ENCODE results near the gene PNPT1.

The PNPT1 gene

GRCh38 chr2:55668956-55669355, 24.7 kb downstream of the PNPT1 start (continued):
- no peak for TF ChIP-seq ZNF704 (tag by site-specific recombination; IDR thresholded peaks at IDR 0.05)
- TF ChIP-seq IKZF3 (tag by site-specific recombination; IDR thresholded peaks at IDR 0.05), result no peak
- TF ChIP-seq GLIS2 (tag by site-specific recombination; IDR thresholded peaks at IDR 0.05), result no peak

GRCh38 chr2:55653255-55653654, 40.4 kb downstream of the PNPT1 start:
- no peak overlapping the region for H3K27ac ChIP-seq (ENCODE audit: extremely low read depth, low read depth, low read length)
- H3K4me3 ChIP-seq (ENCODE audit: low read depth, low read length), result no peak overlapping the region
- no peak for TF ChIP-seq PRDM1 (tag by site-specific recombination; IDR thresholded peaks at IDR 0.05)
- peak; percentile 42; the same call in 1 of the 2 replicates for TF ChIP-seq ATF2 (tag by site-specific recombination; IDR thresholded peaks at IDR 0.05; ENCODE audit: low read depth)
- TF ChIP-seq ZNF501 (tag by site-specific recombination; IDR thresholded peaks at IDR 0.05), result no peak
- ChIA-PET POLR2A (no interaction called here), CTCF (no interaction called here)
- no peaks in the 10 kb centered on the region for H3K4me1 ChIP-seq (ENCODE audit: control insufficient read depth, insufficient read depth, low read length)
- peaks cover 27 to 43% of the 10 kb centered on the region in 2 experiments for H3K36me3 ChIP-seq (ENCODE audit: control insufficient read depth in 2 of 2, insufficient read depth in 1 of 2, low read length in 2 of 2)
- H3K9me3 ChIP-seq (ENCODE audit: control insufficient read depth, insufficient read depth, low read depth, low read length), result no peaks in the 10 kb centered on the region

GRCh38 chr2:55649211-55649610, 44.4 kb downstream of the PNPT1 start:
- TF ChIP-seq KLF9 (tag by site-specific recombination; IDR thresholded peaks at IDR 0.05; ENCODE audit: low read depth), result no peak
- TF ChIP-seq CTCF (tag by site-specific recombination; IDR thresholded peaks at IDR 0.05), result no peak
- TF ChIP-seq ZNF777 (tag by site-specific recombination; IDR thresholded peaks at IDR 0.05; ENCODE audit: borderline replicate concordance), result no peak
- TF ChIP-seq ZNF501 (tag by site-specific recombination; IDR thresholded peaks at IDR 0.05), result no peak
- TF ChIP-seq GLI2 (tag by site-specific recombination; IDR thresholded peaks at IDR 0.05; ENCODE audit: borderline replicate concordance, low read depth), result no peak
- H3K4me3 ChIP-seq (ENCODE audit: low read depth, low read length), result no peak overlapping the region
- H3K27ac ChIP-seq (ENCODE audit: extremely low read depth, low read depth, low read length), result no peak overlapping the region
- peaks cover 36 to 45% of the 10 kb centered on the region in 2 experiments for H3K36me3 ChIP-seq (ENCODE audit: control insufficient read depth in 2 of 2, insufficient read depth in 1 of 2, low read length in 2 of 2)
- ChIA-PET CTCF (interaction anchor here (0.9 kb wide), 1 partner anchor 69 kb away, joined by 3 read pairs; no protein-coding TSS in a partner anchor), POLR2A (no interaction called here)
- H3K4me1 ChIP-seq (ENCODE audit: control insufficient read depth, insufficient read depth, low read length), result no peaks in the 10 kb centered on the region
- no peaks in the 10 kb centered on the region for H3K9me3 ChIP-seq (ENCODE audit: control insufficient read depth, insufficient read depth, low read depth, low read length)

- H3K4me3 ChIP-seq (ENCODE audit: low read depth, low read length), result no peak overlapping the region
- CTCF ChIA-PET, result no interaction called here
Measured at GRCh38 chr2:55636831-55637230, 56.8 kb downstream of the PNPT1 start.

GRCh38 chr2:55628931-55629330, 64.7 kb downstream of the PNPT1 start:
- POLR2A ChIA-PET, result no interaction called here
- H3K4me3 ChIP-seq (ENCODE audit: low read depth, low read length), result no peak overlapping the region
- H3K9me3 ChIP-seq (ENCODE audit: control insufficient read depth, insufficient read depth, low read depth, low read length), result no peaks in the 10 kb centered on the region
- CTCF ChIA-PET, result interaction anchor here (0.6 kb wide), 1 partner anchor 889 kb away, joined by 3 read pairs; no protein-coding TSS in a partner anchor
- no peak overlapping the region for H3K27ac ChIP-seq (ENCODE audit: extremely low read depth, low read depth, low read length)
- peaks cover 7 to 17% of the 10 kb centered on the region in 2 experiments; a peak in 2 of 3 replicates for H3K36me3 ChIP-seq (ENCODE audit: control insufficient read depth in 2 of 2, insufficient read depth in 1 of 2, low read length in 2 of 2)
- H3K4me1 ChIP-seq (ENCODE audit: control insufficient read depth, insufficient read depth, low read length), result no peaks in the 10 kb centered on the region
- TF ChIP-seq ZBTB20 (tag by site-specific recombination; IDR thresholded peaks at IDR 0.05) (no peak), KLF10 (tag by site-specific recombination; IDR thresholded peaks at IDR 0.05) (no peak), ZNF610 (tag by site-specific recombination; IDR thresholded peaks at IDR 0.05; ENCODE audit: borderline replicate concordance) (no peak), PRDM10 (tag by site-specific recombination; IDR thresholded peaks at IDR 0.05) (no peak), KLF17 (tag by site-specific recombination; IDR thresholded peaks at IDR 0.05) (no peak), ZNF37A (tag by site-specific recombination; IDR thresholded peaks at IDR 0.05) (no peak)

More at GRCh38 chr2:55636831-55637230, 56.8 kb downstream of the PNPT1 start:
- H3K27ac ChIP-seq (ENCODE audit: extremely low read depth, low read depth, low read length), result no peak overlapping the region
- POLR2A ChIA-PET, result no interaction called here
- H3K4me1 ChIP-seq (ENCODE audit: control insufficient read depth, insufficient read depth, low read length), result no peaks in the 10 kb centered on the region
- peaks cover 50 to 65% of the 10 kb centered on the region in 2 experiments for H3K36me3 ChIP-seq (ENCODE audit: control insufficient read depth in 2 of 2, insufficient read depth in 1 of 2, low read length in 2 of 2)
- TF ChIP-seq ZBTB48 (tag by site-specific recombination; IDR thresholded peaks at IDR 0.05) (no peak), ZNF621 (tag by site-specific recombination; IDR thresholded peaks at IDR 0.05) (no peak), OSR2 (tag by site-specific recombination; IDR thresholded peaks at IDR 0.05) (no peak)
- no peaks in the 10 kb centered on the region for H3K9me3 ChIP-seq (ENCODE audit: control insufficient read depth, insufficient read depth, low read depth, low read length)

Measured in HEK293 (cell line).